Stomach (tissue), 4 donors: ENCODE data around the gene ITGA5.

Source experiments
- CTCF ChIP-seq, 7 experiments: fragments of 450-650 bp in 4 of 7; fragments of 200-600 bp in 3 of 7; sonication (generic) in 3 of 7; IDR thresholded peaks; one replicate each; pipeline ENCODE4 v1.5.1; 2016 to 2019; ENCODE audit warnings: antibody characterized with exemption in 7 of 7, control low read depth in 2 of 7, mild to moderate bottlenecking in 1 of 7
- POLR2A ChIP-seq, 4 donors: fragments of 450-650 bp; IDR thresholded peaks; one replicate each; pipeline ENCODE4 v1.6.1; 2016; ENCODE audit warnings: antibody characterized with exemption in 4 of 4, control low read depth in 2 of 4, mild to moderate bottlenecking in 1 of 4, moderate library complexity in 1 of 4
- POLR2AphosphoS5 ChIP-seq, 3 donors: sonication (generic); formaldehyde crosslinking; IDR thresholded peaks; one replicate each; pipeline ENCODE4 v1.6.1; 2016; ENCODE audit warnings: antibody characterized with exemption in 3 of 3

- TF ChIP-seq CTCF (IDR thresholded peaks at IDR 0.05) (no peak), POLR2AphosphoS5 (IDR thresholded peaks at IDR 0.05) (no peak), POLR2A (IDR thresholded peaks at IDR 0.05) (no peak)
Observed at GRCh38 chr12:54389134-54389508, 29.9 kb downstream of the ITGA5 start.
